ENCODE results near the gene IFITM5. TPM values are rescaled to one million over a fixed set of nuclear protein-coding genes. Genes with fewer than 3 reads are reported as not detected.

The IFITM5 gene
- not detected for total RNA-seq

DNA sequence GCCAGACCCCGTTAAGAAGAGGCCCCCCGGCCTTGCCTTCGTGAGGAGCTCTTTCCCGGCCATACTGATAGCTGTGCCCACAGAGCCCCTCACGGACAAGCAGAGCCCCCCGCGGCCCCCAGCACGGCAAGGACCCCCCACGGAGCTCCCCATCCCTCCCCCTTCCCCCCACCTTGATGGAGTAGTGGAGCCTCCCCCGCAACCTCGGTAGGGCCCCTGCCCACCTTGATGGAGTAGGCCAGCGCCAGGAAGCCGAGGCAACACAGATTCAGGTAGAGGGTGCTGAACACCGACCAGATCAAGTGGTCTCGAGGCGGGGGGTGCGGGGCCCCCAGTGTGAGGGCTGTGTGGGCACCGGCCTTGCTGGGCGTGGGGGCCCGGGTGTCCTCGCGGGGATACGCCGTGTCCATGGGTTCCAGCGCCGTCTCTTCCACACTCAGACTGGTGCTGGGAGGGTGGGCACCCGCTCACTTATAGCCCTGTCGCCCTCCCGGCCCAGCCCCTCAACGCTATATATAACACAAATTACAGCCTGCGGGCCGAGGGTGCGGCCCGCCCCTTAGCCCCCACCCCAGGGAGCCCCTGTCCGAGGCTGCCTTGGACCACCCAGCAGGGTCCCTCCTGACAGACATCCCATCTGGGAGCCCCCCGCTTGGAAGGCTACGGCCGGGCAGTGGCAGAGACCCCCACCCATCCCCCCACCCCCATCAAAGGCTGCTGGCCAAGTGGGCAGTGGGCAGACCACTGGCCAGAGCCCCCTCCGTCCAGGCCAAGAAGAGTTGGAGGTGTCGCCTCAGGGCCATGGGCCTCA is at the start of gene IFITM5:
Gene IFITM5, minus strand, starts transcription at position 446 of the 811 bp plus-strand sequence. Its CDS starts 36 bp downstream, at position 410.
- H3K36me3 ChIP-seq = no peaks in the 10 kb centered on the region
- TF ChIP-seq POLR2A (IDR thresholded peaks at IDR 0.05) = no peak
- intact Hi-C loops (cut with DNase I) = no loop called here
- H3K27me3 ChIP-seq (replicated peaks; ENCODE audit: insufficient read depth) = peaks cover 12% of the 10 kb centered on the region
- H3K9me3 ChIP-seq = no peaks in the 10 kb centered on the region
- WGBS = 62% methylated on average over 36 of the region's 40 CpGs
- no peak within 1 kb of the TSS for H3K27ac ChIP-seq
- no peak for DNase-seq (ENCODE audit: low spot score)
- no peaks in the 10 kb centered on the region for H3K4me1 ChIP-seq (replicated peaks)
- no peak within 1 kb of the TSS for H3K4me3 ChIP-seq

DNA sequence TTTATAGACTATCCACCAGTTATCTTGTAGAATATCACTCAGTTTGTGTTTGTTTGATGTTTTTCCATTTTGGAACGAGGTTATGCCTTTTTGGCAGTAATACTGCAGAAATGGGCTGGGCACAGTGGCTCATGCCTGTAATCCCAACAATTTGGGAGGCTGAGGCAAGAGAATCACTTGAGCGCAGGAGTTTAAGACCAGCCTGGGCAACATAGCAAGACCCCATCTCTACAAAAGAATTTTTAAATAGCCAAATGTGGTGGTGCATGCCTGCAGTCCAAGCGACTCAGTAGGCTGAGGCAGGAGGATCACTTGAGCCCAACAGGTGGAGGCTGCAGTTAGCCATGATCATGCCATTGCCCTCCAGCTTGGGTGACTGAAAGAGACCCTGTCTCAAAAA is 47.2 kb upstream of the IFITM5 start:
- Histone ChIP-seq H3K27ac (no peak overlapping the region), H3K4me3 (no peak overlapping the region), H3K27me3 (replicated peaks; ENCODE audit: insufficient read depth) (no peaks in the 10 kb centered on the region), H3K4me1 (replicated peaks) (no peaks in the 10 kb centered on the region), H3K36me3 (no peaks in the 10 kb centered on the region), H3K9me3 (no peaks in the 10 kb centered on the region)
- TF ChIP-seq POLR2AphosphoS5 (IDR thresholded peaks at IDR 0.05) (no peak), POLR2A (IDR thresholded peaks at IDR 0.05) (no peak)
- TF ChIP-seq, protein P1, sequence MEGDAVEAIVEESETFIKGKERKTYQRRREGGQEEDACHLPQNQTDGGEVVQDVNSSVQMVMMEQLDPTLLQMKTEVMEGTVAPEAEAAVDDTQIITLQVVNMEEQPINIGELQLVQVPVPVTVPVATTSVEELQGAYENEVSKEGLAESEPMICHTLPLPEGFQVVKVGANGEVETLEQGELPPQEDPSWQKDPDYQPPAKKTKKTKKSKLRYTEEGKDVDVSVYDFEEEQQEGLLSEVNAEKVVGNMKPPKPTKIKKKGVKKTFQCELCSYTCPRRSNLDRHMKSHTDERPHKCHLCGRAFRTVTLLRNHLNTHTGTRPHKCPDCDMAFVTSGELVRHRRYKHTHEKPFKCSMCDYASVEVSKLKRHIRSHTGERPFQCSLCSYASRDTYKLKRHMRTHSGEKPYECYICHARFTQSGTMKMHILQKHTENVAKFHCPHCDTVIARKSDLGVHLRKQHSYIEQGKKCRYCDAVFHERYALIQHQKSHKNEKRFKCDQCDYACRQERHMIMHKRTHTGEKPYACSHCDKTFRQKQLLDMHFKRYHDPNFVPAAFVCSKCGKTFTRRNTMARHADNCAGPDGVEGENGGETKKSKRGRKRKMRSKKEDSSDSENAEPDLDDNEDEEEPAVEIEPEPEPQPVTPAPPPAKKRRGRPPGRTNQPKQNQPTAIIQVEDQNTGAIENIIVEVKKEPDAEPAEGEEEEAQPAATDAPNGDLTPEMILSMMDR (IDR thresholded peaks at IDR 0.05) = no peak
- DNase-seq (ENCODE audit: low spot score) = no peak
- WGBS = 67% methylated on average over 3 of the region's 3 CpGs
- intact Hi-C loops (cut with DNase I) = no loop called here

DNA sequence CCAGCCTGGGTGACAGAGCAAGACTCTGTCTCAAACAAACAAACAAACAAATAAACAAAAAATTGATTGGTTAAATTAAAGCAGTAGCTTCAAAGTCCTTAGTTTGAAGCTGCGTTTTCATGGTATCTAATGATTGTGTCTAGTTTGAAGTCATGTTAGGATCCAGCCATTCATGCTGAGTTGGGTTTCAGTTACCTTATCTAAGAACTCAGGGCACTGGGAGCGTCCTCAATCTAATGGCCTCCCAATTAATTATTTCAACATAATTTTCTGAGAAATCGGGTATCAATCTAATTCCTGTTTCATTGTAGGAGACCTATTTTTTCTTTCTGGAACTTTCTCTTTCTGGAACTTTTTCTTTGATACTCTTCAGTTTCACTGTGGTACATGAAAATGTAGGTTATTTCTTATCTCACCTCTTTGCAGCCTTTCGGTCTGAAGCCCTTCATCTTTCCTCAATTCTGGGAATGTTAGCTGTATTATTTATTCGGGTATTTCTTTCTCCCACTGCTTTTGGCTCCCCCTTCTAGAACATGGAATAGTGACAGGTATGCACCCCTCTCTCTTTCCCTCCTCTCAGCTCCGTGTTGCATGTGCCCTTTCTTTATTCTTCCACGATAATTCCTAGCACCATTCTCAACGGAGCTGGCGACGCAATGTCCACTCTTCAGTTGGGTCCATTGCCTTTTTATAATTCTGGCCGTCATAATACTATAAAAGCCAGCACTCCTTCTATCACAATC is 45.7 kb upstream of the IFITM5 start:
- no peak for TF ChIP-seq POLR2A (IDR thresholded peaks at IDR 0.05)
- TF ChIP-seq, protein P1 (IDR thresholded peaks at IDR 0.05) = no peak
- TF ChIP-seq POLR2AphosphoS5 (IDR thresholded peaks at IDR 0.05) = no peak
- Histone ChIP-seq H3K27me3 (replicated peaks; ENCODE audit: insufficient read depth) (no peaks in the 10 kb centered on the region), H3K27ac (no peak overlapping the region), H3K4me3 (no peak overlapping the region), H3K9me3 (no peaks in the 10 kb centered on the region), H3K4me1 (replicated peaks) (no peaks in the 10 kb centered on the region), H3K36me3 (no peaks in the 10 kb centered on the region)
- intact Hi-C loops (cut with DNase I) = no loop called here
- DNase-seq (ENCODE audit: low spot score) = no peak
- WGBS = 96% methylated on average over 11 of the region's 11 CpGs

DNA sequence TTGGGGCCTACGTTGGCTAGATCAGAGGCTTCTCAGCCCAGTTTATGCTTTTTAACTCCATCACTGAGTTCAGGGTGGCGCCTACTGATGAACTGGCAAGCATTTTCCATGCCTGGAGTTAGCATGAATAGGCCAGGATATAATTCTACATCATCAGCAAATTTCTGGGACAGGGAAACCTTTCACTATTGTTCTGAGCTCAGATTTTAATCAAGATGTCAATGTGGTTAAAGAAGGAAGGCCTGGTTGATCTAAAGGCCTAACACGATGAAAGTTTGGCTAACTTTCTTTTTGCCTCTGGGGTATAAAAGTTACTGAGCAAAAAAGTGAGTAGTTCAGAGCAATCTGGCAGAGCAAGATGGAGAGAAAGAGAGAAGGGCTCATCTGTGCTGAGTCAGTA is 43.0 kb upstream of the IFITM5 start:
- H3K4me1 ChIP-seq (replicated peaks) = no peaks in the 10 kb centered on the region
- no peaks in the 10 kb centered on the region for H3K36me3 ChIP-seq
- no peaks in the 10 kb centered on the region for H3K9me3 ChIP-seq
- 45% methylated on average over 3 of the region's 3 CpGs for WGBS
- H3K27me3 ChIP-seq (replicated peaks; ENCODE audit: insufficient read depth) = no peaks in the 10 kb centered on the region
- no peak for TF ChIP-seq POLR2AphosphoS5 (IDR thresholded peaks at IDR 0.05)
- TF ChIP-seq POLR2A (IDR thresholded peaks at IDR 0.05) = no peak
- TF ChIP-seq, protein P1 (IDR thresholded peaks at IDR 0.05) = no peak
- no peak overlapping the region for H3K4me3 ChIP-seq
- no peak overlapping the region for H3K27ac ChIP-seq
- intact Hi-C loops (cut with DNase I) = no loop called here
- no peak for DNase-seq (ENCODE audit: low spot score)

DNA sequence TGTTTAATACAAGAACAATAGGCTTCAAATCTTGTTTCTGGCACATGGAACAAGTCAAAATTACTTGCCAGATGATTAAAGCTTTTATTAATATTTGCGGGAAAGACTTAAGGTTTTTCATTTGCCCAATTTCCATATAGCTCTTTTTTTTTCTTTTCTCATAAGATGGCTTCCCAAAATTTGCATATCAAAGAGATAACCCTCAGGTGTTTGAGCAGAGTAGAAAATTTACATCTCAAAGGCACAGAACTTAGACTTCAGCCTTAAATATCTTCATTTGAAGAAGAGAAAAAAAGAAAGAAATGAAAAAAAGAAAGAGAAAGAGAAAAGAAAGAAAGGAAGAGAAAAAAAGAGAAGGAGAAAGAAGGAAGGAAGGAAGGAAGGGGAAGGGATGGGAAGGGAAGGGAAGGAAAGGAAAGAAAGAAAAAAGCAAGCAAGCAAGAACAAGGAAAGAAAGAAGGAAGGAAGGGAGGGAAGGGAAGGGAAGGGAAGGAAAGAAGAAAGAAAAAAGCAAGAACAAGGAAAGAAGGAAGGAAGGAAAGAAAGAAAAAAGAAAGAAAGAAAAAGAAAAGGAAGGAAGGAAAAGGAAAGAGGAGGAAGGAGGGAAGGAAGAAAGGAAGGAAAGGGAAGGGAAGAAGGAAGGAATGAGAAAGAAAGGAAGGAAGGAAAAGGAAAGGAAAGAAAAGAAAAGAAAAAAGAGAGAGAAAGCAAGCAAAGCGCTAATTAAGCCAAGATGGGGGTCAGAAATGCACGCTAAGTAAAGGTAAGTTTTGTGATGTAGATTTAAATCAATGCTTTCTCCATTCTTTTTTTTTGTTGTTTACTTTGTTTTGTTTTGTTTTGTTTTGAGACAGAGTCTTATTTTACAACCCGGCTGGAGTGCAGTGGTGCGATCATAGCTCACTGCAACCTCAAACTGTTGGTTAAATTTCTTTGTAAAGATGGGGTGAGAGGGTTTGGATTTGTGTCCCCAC is 41.5 kb upstream of the IFITM5 start:
- H3K36me3 ChIP-seq = no peaks in the 10 kb centered on the region
- no peaks in the 10 kb centered on the region for H3K4me1 ChIP-seq (replicated peaks)
- WGBS = 74% methylated on average over 4 of the region's 5 CpGs
- TF ChIP-seq, protein P1 (IDR thresholded peaks at IDR 0.05) = no peak
- TF ChIP-seq POLR2A (IDR thresholded peaks at IDR 0.05) (no peak), POLR2AphosphoS5 (IDR thresholded peaks at IDR 0.05) (no peak)
- H3K4me3 ChIP-seq = no peak overlapping the region
- intact Hi-C loops (cut with DNase I) = no loop called here
- H3K27me3 ChIP-seq (replicated peaks; ENCODE audit: insufficient read depth) = no peaks in the 10 kb centered on the region
- no peaks in the 10 kb centered on the region for H3K9me3 ChIP-seq
- no peak overlapping the region for H3K27ac ChIP-seq
- no peak for DNase-seq (ENCODE audit: low spot score)

All from prostate gland (tissue), 2 donors.